Bone marrow (tissue), 2 donors: ENCODE data around the gene ADAMTS16.

Source experiments
- DNase-seq, 2 donors: peaks; one replicate each; lab custom pipeline; 2025; lab: John Stamatoyannopoulos, UW

Gene ADAMTS16

DNA sequence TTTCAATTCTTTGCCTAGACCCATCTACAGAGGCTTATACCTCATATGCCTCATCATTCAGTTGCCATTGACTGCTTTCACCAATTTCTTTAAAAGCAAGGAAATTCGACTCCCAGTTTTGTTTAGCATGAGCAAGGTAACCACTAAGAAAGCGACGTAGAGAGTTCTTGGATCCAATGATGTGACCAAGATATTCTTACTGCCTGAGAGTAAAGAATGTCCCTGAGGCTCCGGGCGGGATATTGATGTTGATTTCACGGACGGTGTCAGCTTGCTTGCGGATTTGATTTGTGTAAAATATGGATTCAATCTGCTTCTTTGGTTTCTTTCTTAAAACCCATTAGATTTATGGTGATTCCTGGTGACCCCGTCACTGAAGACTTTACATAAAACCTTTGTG, 147.3 kb downstream of the ADAMTS16 start:
- no peak for DNase-seq

DNA sequence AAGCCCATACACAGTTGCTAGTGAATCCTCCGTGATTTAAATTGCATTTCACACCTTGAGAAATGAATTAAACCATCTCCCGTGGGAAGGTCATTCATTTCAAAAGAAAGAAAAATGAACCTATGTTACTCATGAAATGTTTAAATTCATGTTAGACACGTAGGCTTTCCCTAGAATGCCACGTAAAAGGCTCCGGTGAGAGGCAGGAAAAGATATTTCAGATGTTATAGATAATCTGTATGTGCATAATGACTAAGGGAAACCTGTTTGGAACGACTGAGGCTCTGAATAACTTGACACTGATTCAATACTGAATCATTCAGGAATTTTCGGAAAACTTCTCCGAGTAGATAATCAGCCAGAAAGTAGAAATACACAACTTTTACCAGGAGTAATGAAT, 148.1 kb downstream of the ADAMTS16 start:
- no peak for DNase-seq

DNA sequence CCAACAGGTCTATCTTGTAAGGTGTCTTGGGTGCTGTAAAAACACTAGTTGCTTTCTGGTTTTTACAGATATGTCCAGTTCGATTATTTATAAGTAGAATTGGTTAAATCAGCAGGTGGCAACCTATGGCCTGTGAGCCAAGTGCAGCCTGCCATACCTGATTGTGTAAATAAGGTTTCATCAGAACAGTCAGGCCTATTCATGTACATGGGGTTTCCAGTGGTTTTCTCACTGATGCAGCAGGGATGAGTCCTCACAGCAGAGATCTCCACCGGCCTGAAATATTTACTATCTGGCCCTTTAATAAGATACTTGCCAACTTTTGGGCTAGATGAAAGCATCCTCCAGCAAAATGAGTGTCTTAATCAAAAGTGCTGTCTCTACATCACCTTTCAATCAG, 149.4 kb downstream of the ADAMTS16 start:
- no peak for DNase-seq

DNA sequence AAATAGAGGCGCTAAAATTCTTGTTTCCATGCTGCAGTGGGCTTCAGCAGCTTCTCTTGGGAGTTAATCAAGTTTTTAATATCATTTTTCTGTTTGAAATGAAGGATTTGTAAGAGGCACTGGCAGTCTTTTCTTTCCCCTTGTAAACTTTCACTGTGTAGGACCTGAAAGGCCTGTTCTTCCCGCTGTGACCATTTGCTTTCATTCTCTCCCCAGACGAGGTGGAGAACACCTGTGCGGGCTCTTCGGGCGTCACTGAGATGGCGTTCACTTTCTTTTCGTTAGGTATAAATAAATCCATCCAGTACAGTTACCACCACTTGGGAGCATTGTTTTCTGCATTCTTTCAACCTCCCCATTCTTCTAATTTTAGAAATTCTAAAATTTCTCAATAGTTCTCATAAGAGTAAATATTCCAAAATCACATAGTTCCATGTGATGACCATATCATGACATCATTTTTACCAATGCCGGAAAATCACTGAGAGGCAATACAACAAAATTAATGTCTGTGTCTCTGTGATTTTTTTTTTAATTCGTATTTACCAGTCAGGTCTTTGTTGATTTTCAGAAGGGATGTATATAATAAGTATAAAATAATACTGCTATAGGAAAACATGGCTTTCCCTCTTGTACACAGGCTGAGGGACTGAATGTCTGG, 150.7 kb downstream of the ADAMTS16 start:
- no peak for DNase-seq

DNA sequence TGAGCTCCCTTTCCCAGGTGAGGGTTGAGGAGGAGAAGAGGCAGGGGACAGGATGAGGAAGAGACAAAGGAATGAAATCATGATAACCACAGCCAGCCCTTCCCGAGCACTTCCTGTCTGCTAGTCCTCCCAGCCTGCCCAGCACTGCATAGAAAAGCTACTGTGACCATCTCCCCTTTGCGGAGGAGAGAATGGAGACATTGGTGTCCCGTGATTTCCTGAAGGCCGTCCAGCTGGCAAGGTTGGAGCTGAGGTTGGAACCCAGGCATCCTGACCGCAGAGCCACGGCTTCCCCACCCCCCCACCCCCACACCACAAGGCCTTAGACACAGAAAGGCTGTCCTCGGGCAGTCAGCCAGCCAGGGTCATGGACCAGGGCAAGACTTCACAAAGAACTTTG, 151.2 kb downstream of the ADAMTS16 start:
- DNase-seq = no peak

DNA sequence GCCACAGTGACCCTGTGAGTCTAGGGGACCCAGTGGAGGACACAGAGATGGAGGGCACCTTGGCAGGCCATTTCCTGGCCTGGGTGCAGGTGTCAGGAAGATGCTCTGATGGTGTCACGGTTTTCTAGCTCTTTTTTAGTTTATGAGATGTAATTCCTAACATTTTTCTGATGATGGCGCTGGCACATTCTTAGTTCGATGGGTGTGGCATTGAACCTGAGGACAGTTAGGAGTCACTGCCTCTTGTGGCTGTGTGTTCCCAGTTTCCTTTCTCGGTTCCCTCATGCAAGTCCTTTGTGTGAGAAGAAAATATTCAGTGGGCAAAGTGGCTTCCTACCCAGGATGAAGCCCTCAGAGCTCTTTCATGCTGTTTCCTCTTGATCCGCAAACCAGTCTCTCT, 152.9 kb downstream of the ADAMTS16 start:
- no peak for DNase-seq

DNA sequence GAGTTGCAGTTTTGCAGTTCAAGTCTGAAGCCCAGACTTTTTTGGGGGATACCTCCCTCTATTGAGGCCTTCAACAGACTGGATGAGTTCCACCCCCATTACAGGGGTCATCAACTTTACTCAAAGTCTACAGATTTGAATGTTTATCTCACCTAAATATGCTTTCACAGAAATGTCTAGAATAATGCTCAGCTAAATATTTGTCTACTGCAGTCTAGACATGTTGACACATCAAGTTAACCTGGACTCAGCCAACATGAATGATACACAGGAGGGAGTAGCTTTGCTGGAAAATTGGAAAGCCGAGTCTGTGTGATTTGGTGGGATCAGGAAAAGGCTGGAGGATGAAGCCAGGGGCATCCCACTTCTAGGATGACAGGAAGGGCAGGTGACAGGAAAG, 154.3 kb downstream of the ADAMTS16 start:
- no peak for DNase-seq

DNA sequence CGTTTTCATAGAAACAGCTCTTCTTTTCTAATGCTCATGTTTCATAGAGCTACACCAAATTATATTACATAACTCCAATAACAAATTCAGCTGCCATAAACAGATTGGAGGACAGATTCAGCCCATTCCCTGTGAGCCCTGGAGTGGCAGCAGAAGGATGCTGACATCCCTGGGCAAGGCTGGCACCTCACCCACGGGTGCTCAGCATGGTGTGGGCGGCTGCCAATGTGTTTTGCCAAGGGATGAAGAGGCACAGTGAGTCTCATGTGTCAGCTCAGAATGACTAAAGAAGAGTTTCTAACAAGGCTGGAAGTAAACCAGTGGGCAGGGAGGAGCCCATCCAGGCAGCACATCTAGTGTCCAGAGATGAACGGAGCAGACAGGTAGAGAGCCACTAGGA, 155.2 kb downstream of the ADAMTS16 start:
- DNase-seq = no peak

DNA sequence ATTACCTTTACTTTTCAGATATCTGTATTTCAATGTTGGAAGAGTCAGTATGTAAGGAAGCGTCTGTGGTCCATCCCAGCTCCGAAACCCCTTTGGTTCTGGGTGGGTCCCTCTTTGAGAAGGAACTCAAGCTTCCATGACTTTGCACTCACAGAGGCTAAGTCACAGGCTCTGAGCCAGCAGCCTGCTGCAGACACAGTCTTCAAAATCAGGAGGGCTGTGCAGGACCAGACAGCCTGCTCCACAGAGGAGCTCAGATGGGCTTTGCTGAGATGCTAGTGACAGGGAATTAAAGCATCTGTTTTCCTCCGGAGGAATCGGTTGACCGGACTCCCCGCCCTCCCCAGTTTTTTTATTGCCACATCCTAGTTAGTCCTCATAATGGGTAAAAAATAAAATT, 155.9 kb downstream of the ADAMTS16 start:
- no peak for DNase-seq

DNA sequence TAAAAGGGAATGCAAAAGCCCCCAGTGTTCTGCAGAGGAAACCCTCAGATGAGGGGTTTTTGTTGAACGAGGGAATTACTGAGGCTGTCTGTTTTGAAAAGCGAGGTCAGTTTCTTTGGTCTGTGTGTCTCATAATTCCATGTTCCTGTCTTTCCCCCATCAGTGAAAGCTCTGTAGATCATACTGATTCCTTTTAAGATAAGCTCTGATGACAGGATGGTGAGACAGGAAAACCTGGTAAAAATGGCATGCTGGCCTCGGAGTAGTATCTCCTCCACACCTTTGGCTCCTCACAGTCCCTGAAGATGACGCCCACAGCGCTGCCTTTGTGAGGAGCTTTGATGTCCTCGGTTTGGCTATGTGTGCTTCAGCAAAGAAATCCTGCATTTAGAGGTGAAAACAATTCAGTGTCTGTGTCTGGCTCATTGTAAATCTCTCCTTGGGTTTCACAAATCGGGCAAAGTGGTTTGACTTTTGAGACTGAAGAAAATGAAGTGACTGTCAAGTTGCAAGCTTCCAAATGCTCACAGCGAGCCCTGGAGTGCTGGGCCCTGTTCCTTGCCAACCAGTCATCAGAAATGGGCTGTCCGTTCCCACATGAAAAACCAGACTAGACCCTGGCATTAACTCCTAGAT, 157.4 kb downstream of the ADAMTS16 start:
- DNase-seq = no peak

DNA sequence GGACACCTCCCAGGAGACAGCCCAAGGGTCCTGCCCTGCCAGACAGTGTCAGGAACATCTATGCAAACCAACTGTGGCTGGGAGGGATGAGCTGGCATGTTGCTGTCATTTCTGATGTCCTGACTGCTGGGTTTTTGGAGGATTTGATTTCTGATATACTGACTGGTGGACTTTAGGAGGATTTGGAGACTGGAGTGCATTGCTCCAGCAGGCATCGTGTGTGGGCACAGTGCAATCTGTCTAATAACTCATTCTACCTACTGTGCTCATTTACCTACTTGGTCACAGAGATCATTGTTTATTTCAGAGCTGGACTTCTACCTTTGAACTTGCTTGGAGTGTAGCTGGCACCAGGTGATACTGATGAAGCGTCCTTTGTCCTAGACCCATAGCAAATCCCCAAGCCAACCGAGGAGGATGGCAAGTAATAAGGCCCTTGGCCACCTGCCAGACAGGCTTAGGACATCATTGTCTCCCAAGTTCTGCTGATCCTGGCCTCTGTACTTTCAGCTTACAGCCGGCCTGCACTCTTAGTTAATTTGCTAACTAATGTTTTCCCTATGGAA, 158.0 kb downstream of the ADAMTS16 start:
- DNase-seq = no peak

DNA sequence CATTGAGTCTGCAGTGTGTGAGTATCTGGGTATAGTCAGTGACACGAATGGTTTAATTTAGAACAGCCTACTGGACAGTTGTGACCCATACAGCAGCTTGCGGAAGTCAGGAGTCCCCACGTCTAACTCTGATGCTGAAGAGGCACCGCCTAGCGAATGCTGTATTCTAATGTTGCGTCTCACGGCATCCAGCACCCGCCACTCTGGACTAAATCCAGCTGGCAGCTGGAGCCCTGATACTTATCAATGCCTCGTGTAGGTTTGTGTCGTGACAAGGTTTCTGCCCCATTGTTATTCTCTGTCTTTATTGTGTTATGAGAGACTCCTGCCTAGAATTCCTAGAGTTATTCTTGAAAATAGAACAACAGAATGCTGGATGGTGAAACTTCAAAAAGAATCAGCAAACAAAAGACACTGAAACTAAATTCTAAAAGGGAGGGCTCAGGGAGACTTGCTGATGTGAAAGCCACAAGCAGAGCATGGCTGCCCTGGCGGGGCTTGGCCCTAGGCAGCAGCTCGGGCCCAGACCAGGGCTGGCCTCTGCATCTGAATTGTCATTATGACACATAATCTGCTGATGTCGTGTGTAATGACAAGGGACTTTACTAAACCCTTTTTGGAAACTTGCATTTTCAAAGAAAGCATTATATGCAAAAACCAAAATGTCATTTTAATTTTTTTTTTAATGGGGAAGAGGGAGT, 158.9 kb downstream of the ADAMTS16 start:
- DNase-seq = no peak

DNA sequence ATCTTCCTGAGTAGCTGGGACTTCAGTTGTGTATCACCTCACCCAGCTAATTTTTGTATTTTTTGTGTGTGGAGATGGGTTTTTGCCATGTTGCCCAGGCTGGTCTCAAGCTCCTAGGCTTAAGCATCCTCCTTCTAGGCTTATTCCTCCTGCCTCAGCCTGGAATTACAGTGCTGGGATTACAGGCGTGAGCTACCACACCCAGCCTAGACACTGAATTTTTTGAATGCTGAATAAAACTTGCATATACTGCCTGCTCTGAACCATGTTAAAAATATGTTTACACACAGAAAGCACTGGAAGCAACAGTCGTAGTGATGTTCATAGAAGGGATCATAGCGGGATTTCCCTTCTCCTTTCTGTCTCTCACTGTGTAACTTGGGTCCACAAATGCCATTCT, 161.0 kb downstream of the ADAMTS16 start:
- no peak for DNase-seq

DNA sequence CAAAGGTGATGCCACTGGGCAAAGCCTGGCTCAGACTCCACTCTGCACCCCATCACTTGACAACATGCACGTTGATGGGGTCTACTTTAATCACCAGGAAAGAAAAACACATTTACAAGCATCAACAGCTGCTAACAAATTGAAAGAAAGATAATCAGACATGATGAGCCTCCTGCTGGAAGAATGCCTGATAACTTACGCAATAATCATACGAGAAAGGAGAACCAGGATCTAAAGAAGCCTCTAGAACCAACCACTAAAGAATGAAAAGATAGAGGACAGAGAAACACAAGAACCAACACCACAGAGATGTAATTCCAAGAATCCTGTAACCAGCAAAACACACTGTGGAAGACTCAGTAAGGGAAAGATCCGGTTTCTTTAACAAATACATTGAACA, 162.1 kb downstream of the ADAMTS16 start:
- DNase-seq = no peak

DNA sequence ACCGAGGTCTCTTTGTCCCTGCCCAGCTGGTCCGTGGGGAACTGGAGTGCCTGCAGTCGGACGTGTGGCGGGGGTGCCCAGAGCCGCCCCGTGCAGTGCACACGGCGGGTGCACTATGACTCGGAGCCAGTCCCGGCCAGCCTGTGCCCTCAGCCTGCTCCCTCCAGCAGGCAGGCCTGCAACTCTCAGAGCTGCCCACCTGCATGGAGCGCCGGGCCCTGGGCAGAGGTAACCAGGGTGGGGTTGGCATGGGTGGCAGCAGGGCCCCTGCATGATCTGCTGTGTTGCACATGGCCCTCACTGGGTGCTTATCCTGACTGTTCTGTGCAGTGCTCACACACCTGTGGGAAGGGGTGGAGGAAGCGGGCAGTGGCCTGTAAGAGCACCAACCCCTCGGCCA, 163.1 kb downstream of the ADAMTS16 start:
- DNase-seq = no peak

DNA sequence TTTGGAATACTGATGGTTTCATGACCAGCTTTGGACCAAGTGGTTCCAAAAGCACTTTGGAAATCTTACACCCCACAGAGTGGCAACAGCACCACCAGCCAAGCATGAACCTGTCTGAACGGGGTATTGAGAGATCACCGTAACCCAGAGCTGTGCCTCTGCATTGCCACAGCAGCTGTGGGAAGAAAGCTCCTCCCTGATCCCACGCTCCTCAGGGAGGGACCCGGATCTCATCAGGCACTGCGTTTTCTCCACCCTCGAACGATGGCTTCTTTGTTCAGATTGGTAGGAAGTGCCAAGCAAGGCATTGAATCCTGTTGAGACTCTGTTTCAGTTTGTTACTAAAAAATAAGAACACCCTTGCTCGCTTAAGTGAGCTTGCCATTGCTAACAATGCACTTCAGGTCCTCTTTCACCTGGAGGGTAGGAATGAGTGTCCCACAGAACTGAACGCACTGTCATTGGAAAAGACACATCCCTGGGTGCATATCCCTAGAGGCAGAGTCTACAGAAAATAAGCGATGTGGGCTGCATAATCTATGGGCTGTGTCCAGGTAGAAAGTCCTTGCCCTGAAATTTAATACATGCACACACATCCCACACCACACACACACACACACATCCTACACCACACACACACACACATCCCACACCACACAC, 164.4 kb downstream of the ADAMTS16 start:
- no peak for DNase-seq

DNA sequence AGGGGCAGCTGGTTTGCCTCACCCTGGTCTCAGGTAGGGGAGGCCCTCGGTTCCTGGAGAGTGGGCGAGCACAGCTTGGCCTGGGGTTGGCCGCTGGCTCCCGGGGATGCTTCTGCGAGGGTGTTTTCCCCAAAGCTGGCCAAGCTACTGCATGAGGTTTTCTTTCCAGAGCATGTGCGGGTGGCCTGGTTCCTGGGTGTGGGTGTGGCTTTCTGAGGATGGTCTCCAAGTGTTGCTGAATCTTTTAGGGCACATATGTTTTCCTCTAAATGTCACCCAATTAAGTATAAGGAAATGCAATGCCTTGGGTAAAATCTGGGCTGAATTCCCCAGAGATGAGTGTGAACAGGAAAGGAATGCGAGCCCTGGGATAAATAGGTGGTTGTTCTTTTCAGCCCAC, 166.6 kb downstream of the ADAMTS16 start:
- no peak for DNase-seq

DNA sequence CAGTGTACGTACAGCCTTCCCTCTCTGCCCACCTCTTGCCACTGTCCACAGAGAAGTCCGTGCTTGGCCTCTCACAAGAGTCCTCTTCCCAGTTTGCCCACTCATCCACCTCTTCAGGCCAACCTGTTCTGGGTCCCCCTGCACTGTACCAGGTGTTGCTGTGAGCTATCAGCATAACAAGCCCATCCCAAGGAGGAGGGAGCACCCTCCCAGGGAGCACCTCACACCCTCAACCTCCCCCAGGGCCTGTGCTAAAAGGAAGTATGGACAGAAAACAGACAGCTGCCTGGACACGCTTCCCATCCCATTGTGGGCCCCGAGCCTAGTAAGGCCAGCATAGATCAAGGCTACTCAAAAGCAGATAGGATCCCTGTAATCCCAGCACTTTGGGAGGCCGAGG, 168.2 kb downstream of the ADAMTS16 start:
- no peak for DNase-seq

DNA sequence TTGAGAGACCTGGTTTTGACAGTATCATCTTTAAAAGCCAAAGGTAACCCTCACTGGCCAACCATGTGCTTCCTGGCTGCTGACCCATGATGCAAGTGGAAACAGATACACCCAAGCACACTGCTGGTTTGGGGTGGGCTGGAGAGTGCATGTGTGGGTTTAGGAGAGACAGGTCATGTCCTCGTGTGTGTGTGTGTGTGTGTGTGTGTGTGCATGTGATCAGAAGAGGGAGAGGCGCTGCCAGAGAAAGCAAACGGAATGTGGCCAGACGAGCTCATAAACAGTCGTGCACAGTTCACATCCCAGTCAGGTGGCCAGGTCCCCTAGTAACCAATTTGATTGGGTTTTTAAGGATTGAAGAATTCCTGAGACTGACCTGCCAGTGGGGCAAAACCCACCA, 169.5 kb downstream of the ADAMTS16 start:
- no peak for DNase-seq

DNA sequence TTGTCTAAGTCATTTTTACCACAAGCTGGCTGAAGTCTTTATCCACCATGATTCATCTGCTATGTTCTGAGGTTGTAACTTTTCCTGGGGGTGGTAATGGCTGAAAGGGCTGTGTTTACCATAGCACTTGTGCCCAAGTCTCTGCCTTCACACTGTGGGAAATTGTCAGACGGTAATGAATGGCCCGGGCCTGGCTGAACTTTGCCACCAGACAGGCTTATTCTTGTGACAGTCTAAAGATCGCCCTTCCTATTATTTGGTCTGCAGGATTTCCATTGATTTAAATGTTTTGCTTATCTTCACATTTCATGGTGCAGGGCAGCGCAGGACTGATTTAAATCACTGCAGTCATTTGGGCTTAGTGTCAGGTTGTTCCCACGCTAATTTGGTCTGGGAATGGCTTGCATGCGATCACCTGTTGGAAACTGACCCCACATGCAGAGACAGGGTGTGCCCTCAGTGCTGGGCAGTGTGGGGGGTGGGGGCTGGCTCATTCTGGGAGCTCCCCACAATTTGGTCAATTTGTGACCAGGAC, 173.0 kb downstream of the ADAMTS16 start:
- DNase-seq = no peak

DNA sequence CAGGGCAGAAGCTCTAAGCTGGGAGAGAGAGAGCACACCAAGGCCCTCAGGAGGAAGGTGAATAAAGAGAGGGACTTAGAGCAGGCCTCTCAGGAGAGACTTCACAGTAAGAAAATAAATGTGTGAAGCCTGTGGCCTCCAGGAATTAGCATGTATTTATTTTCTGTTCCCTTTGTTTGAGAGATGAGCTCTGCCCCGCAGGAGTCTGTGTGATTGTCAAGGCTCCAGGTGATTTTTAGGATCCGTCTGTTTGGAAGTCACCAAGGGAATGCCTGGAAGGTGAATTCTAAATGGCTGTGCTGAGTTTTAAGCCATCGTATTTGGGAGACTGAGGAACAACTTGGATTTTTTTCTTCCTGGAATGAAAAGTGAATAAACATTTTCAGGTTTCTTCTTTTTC, 174.0 kb downstream of the ADAMTS16 start:
- DNase-seq = no peak

DNA sequence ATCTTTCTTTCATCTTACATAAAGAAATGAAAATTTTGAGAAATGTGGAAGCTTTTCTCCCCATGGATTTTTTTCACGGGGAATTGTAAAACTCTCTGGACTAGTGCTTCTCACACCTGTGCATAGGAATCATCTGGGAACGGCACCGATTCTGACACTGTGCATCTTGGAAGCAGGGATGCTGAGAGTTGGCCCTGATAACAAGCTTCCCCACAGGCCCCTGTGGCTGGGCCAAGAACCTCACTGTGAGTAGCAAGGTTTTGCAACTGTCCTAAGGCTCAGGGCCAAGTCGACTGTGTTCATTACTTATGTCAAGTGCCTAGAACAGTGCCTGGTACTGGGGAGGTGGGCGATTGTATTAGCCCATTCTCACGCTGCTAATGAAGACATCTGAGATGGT, 174.5 kb downstream of the ADAMTS16 start:
- no peak for DNase-seq
